Measurements from ENCODE around the gene DENND4C. TPM values are rescaled to one million over a fixed set of nuclear protein-coding genes. Genes with fewer than 3 reads are reported as not detected.

Gene DENND4C
- 7.5 and 11.2 TPM in 2 replicates for polyA plus RNA-seq (2012; rRNA removed)
- polyA plus RNA-seq (2012; cell fraction: cytosol; rRNA removed), result 10.1 and 10.9 TPM in 2 replicates
- polyA plus RNA-seq (2012; cell fraction: nucleus; rRNA removed), result 8.0 and 17.5 TPM in 2 replicates

- WGBS (ENCODE audit: low lambda C conversion rate), result 1% methylated on average over 45 of the region's 86 CpGs
- Histone ChIP-seq H4K20me1 (ENCODE audit: insufficient read depth) (peaks cover 35% of the 10 kb centered on the region), H3K27me3 (ENCODE audit: insufficient read depth) (no peaks in the 10 kb centered on the region), H3K27ac (ENCODE audit: low read depth in 2 of 2, low read length in 1 of 2) (peak within 1 kb of the TSS; percentile 87 to 93), H3K4me3 (ENCODE audit: low read depth in 2 of 2, low read length in 1 of 2) (peak within 1 kb of the TSS; percentile 75 to 79), H3K4me1 (ENCODE audit: control insufficient read depth in 1 of 2, insufficient read depth in 2 of 2, low read depth in 1 of 2, low read length in 1 of 2) (peaks cover 0 to 8% of the 10 kb centered on the region in 2 experiments; a peak in 3 of 4 replicates), H3K79me2 (ENCODE audit: insufficient read depth) (peaks cover 49% of the 10 kb centered on the region), H3K9me3 (no peaks in the 10 kb centered on the region), H2AFZ (ENCODE audit: low read depth) (peak within 1 kb of the TSS; percentile 92), H3K36me3 (replicated peaks in 1 of 2; ENCODE audit: control insufficient read depth in 1 of 2, insufficient read depth in 2 of 2, low read length in 1 of 2) (peaks cover 0 to 9% of the 10 kb centered on the region in 2 experiments), H3F3A (replicated peaks; ENCODE audit: insufficient read depth) (peaks cover 7% of the 10 kb centered on the region), H3K4me2 (peak within 1 kb of the TSS; percentile 88), H3K9ac (peak within 1 kb of the TSS; percentile 88), H3K9me2 (no peaks in the 10 kb centered on the region)
- POLR2A ChIA-PET, result interaction anchor here (0.5 to 1.3 kb wide), 8 partner anchors 26 to 182 kb away, joined by 3 to 5 read pairs (median 4); partner anchors contain the start of genes RPS6 and RRAGA
- peak; percentile 96 for DNase-seq
- CTCF ChIA-PET, result interaction anchor here (0.7 to 1.2 kb wide), 5 partner anchors 10 to 243 kb away, joined by 3 to 5 read pairs (median 3); partner anchors contain the start of gene RRAGA
- no peak for TF ChIP-seq SMC3 (IDR thresholded peaks at IDR 0.05; ENCODE audit: low read depth, low read length)
- no peak for TF ChIP-seq TCF12 (IDR thresholded peaks at IDR 0.05)
- no peak for TF ChIP-seq ELF1 (IDR thresholded peaks at IDR 0.05)
- no peak for TF ChIP-seq CTCF (IDR thresholded peaks at IDR 0.05)
- peak; percentile 63 for TF ChIP-seq POLR2AphosphoS5 (IDR thresholded peaks at IDR 0.05; ENCODE audit: low read depth, low read length)
- no peak for TF ChIP-seq EP300 (IDR thresholded peaks at IDR 0.05; ENCODE audit: borderline replicate concordance in 1 of 2, low read depth in 1 of 2, low read length in 1 of 2)
- TF ChIP-seq USF2 (IDR thresholded peaks at IDR 0.05; ENCODE audit: borderline replicate concordance, low read depth, low read length), result no peak
- no peak for TF ChIP-seq GATA2 (CRISPR knock-in tag; IDR thresholded peaks at IDR 0.05)
- no peak for TF ChIP-seq NFIC (IDR thresholded peaks at IDR 0.05; ENCODE audit: borderline replicate concordance)
- no peak for TF ChIP-seq FOXJ3 (CRISPR knock-in tag; IDR thresholded peaks at IDR 0.05)
- TF ChIP-seq ZBTB33 (IDR thresholded peaks at IDR 0.05; ENCODE audit: borderline replicate concordance, low read depth), result no peak
- peak; percentile 43 for TF ChIP-seq GABPA (IDR thresholded peaks at IDR 0.05; ENCODE audit: low read depth)
- no peak for TF ChIP-seq RXRA (IDR thresholded peaks at IDR 0.05; ENCODE audit: borderline replicate concordance, low read depth)
- TF ChIP-seq SIN3A (IDR thresholded peaks at IDR 0.05; ENCODE audit: borderline replicate concordance, low read depth, low read length), result peak; percentile 64; the same call in 1 of the 2 replicates
- peak; percentile 7 for TF ChIP-seq CHD2 (IDR thresholded peaks at IDR 0.05; ENCODE audit: low read length, partially characterized antibody)
- no peak for TF ChIP-seq FOSL2 (IDR thresholded peaks at IDR 0.05; ENCODE audit: borderline replicate concordance, low read depth)
- no peak for TF ChIP-seq PBX3 (IDR thresholded peaks at IDR 0.05)
- TF ChIP-seq RFX5 (IDR thresholded peaks at IDR 0.05; ENCODE audit: low read length), result peak; percentile 36; the same call in 1 of the 2 replicates
- TF ChIP-seq IRF3 (IDR thresholded peaks at IDR 0.05; ENCODE audit: low read depth, low read length), result no peak
- TF ChIP-seq REST (IDR thresholded peaks at IDR 0.05; ENCODE audit: low read depth, low read length), result no peak
- peak; percentile 30; the same call in 1 of the 2 replicates for TF ChIP-seq YY1 (IDR thresholded peaks at IDR 0.05; ENCODE audit: low read depth)
Observed at GRCh38 chr9:19230355-19231125, at the start of gene DENND4C. TSS of gene DENND4C (plus strand) at chr9:19230693. CDS start at chr9:19276175, 45,482 bp downstream.

Data from SK-N-SH (cell line).